HepG2 (cell line): Measurements from ENCODE around the gene ADH5.

ENCODE experiments used
- CEBPB ChIP-seq: IDR thresholded peaks from 2 replicates; pipeline ENCODE4 v1.6.1; 2011; ENCODE audit warnings: low read depth, low read length, improper control_type of control experiment, borderline replicate concordance
- CENPT ChIP-seq: sonication (generic); formaldehyde crosslinking; IDR thresholded peaks from 2 replicates; pipeline ENCODE4 v1.8.0; 2022; ENCODE audit warnings: low read depth, mild to moderate bottlenecking, moderate library complexity, missing genetic modification reagents
- REST ChIP-seq, 2 experiments: IDR thresholded peaks; 2 replicates each; pipeline ENCODE4 v1.6.1; 2011 to 2012; ENCODE audit warnings: low read length in 2 of 2, borderline replicate concordance in 1 of 2, low read depth in 1 of 2, mild to moderate bottlenecking in 1 of 2, moderate library complexity in 1 of 2
- SIN3A ChIP-seq: IDR thresholded peaks from 2 replicates; pipeline ENCODE4 v1.6.1; 2011; ENCODE audit warnings: low read depth, mild to moderate bottlenecking, control low read depth, low read length, borderline replicate concordance

DNA sequence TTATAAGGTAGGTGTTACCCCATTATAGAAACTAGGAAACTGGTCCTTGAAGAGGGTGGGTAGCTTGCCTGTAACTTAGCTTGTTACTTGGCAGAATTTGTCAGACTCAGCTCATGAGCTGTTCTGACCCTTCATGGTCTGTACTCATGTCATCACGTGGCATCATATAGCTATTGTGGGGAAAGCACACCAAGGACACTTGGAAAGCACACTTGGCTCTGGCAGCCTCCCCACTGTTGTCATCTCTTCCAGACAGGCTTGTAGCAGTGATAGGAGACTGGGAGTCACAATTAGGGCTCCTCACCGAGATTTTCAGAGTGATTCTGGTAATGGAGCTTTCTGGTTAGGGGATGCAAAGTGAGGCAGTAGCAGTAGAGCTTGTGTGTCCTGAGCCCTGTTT lies 30.4 kb downstream of the ADH5 start:
- TF ChIP-seq CENPT (CRISPR knock-in tag) (no peak), CEBPB (no peak), SIN3A (no peak), REST (IDR thresholded peaks at IDR 0.05; ENCODE audit: borderline replicate concordance in 1 of 2, low read depth in 1 of 2, low read length in 2 of 2) (no peak)
